Measurements from ENCODE around the gene TRERF1.

The TRERF1 gene

DNA sequence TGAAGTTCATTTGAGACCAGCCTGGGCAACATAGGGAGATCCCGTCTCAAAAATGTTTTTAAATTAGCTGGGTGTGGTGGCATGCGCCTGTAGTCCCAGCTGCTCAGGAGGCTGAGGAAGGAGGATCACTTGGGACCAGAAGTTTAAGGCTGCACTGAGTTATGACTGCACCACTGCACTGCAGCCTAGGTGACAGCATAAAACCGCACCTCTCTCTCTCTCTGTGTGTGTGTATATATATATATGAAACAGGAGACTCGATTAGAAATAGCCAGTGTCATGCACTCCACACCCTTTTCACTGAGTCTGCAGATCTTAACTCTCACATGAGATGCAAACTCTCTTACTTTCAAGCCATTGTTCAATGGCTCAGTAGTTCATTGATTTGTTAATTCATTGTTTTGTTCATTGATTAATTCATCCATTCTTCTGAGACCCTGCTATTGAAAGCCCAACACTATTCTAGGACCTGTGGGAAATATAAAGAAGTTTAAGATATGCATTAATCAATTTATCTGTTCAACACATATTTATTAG lies 181.7 kb downstream of the TRERF1 start:
- no peaks in the 10 kb centered on the region for H3K9me3 Mint-ChIP-seq
- H3K27ac Mint-ChIP-seq, result no peak overlapping the region
- peaks cover 6% of the 10 kb centered on the region for H3K4me1 Mint-ChIP-seq
- TF ChIP-seq, protein P1, sequence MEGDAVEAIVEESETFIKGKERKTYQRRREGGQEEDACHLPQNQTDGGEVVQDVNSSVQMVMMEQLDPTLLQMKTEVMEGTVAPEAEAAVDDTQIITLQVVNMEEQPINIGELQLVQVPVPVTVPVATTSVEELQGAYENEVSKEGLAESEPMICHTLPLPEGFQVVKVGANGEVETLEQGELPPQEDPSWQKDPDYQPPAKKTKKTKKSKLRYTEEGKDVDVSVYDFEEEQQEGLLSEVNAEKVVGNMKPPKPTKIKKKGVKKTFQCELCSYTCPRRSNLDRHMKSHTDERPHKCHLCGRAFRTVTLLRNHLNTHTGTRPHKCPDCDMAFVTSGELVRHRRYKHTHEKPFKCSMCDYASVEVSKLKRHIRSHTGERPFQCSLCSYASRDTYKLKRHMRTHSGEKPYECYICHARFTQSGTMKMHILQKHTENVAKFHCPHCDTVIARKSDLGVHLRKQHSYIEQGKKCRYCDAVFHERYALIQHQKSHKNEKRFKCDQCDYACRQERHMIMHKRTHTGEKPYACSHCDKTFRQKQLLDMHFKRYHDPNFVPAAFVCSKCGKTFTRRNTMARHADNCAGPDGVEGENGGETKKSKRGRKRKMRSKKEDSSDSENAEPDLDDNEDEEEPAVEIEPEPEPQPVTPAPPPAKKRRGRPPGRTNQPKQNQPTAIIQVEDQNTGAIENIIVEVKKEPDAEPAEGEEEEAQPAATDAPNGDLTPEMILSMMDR (IDR thresholded peaks at IDR 0.05; ENCODE audit: unreplicated experiment in 3 of 3), result no peak
- H3K27me3 Mint-ChIP-seq (ENCODE audit: low read depth), result peaks cover 7% of the 10 kb centered on the region
- H3K36me3 Mint-ChIP-seq (ENCODE audit: low read depth), result peaks cover 24% of the 10 kb centered on the region
- no peak overlapping the region for H3K4me3 Mint-ChIP-seq

DNA sequence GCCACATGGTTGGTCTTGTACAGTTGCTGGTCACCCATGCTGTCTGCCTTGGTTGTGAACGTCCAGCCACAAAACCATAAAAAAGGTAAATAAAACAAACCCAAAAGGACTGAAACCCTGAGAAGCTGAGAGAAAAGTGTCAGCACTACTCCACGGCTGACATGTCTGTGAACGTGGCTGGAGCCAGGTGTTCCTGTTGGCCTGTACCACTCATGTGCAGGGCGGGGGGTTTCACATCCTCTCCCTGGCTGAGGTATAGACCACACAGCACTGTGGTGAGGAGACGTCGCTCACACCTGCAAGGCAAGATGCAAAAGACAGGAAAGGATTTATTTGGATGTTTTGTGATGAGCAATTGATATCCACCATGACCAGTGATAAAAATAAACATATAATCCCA lies 182.2 kb downstream of the TRERF1 start:
- Mint-ChIP-seq H3K4me3 (no peak overlapping the region), H3K36me3 (ENCODE audit: low read depth) (peaks cover 24% of the 10 kb centered on the region), H3K27me3 (ENCODE audit: low read depth) (peaks cover 7% of the 10 kb centered on the region), H3K27ac (no peak overlapping the region), H3K4me1 (peaks cover 6% of the 10 kb centered on the region), H3K9me3 (no peaks in the 10 kb centered on the region)
- TF ChIP-seq, protein P1 (IDR thresholded peaks at IDR 0.05; ENCODE audit: unreplicated experiment in 3 of 3), result no peak

DNA sequence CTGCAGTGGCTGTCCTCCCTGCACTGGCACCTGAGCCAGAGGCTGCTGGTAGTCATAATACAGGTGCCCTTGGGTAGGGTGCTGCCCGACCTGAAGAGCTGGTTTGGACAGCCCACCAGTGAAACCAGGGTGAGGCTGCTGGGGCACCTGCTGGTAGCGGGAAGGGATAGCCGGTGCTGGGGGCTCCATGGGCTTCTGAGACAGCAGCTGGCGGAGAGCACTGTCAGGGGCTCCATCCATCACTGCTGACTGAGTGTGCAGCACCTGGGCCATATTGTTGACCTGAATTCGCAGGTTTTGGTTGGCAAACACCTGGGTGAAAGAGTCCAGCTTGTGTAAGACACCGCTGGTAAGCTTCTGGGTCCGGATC lies 182.9 kb downstream of the TRERF1 start:
- no peak overlapping the region for H3K4me3 Mint-ChIP-seq
- H3K27ac Mint-ChIP-seq, result no peak overlapping the region
- TF ChIP-seq, protein P1 (IDR thresholded peaks at IDR 0.05; ENCODE audit: unreplicated experiment in 3 of 3), result no peak
- peaks cover 7% of the 10 kb centered on the region for H3K27me3 Mint-ChIP-seq (ENCODE audit: low read depth)
- peaks cover 6% of the 10 kb centered on the region for H3K4me1 Mint-ChIP-seq
- peaks cover 24% of the 10 kb centered on the region for H3K36me3 Mint-ChIP-seq (ENCODE audit: low read depth)
- H3K9me3 Mint-ChIP-seq, result no peaks in the 10 kb centered on the region

DNA sequence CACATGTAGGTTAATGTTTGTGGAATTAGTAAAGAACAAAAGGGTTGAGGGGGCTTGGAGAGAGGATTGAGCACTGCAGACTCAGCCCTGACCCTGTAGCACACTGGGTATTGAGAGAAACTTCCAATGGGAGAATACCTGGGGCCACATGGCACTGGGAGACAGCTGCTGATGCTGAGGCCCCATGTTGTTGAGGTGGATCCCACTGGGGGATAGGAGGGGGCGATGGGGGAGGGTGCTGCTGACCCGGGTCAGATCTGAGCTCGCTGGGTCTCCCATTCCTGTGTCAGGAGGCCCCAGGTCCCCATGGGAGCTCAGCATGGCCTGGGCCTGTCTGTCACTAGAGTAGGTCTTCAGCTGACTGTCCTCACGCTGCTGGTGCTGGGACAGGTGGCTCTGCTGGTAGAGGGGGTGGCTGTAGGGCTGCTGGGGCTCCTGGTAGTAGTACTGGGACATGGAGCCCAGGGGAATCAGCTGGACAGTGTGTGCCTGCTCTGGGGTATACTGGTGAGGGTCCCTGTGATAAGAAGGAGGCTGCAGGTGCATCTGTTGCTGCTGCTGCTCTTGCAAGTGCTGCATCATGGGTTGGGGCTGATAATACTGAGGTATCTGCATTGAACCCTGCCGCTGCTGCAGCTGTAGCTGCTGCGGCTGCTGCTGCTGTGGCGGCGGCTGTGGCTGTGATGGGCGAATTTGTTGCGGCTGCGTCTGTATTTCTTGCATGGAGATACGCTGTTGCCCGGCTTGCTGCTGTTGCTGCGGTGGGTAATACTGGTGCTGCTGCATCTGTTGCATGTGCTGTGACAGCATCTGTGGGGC lies 183.5 kb downstream of the TRERF1 start:
- Mint-ChIP-seq H3K27me3 (ENCODE audit: low read depth) (peaks cover 7% of the 10 kb centered on the region), H3K9me3 (no peaks in the 10 kb centered on the region), H3K27ac (no peak overlapping the region), H3K36me3 (ENCODE audit: low read depth) (peaks cover 29% of the 10 kb centered on the region), H3K4me1 (peaks cover 12% of the 10 kb centered on the region), H3K4me3 (no peak overlapping the region)
- TF ChIP-seq, protein P1 (IDR thresholded peaks at IDR 0.05; ENCODE audit: unreplicated experiment in 3 of 3), result no peak

DNA sequence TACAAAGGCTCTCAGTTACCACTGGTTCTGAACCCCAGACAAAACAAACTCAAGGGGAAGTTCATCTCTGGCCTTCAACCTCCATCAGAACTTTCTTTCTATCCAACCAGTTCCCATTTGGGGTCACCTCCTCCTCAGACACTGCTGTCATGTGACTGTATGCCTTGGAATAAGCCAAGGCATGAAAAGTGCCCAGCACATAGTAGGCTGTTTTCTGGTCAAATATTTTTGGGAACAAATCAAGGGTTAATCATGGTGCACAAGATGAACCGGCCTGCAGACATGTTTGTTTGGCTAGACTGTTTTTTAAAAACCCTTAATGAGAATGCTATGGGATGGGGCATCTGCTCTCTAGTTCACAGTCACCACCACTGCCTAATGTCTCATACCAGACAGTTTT lies 185.2 kb downstream of the TRERF1 start:
- peaks cover 36% of the 10 kb centered on the region for H3K36me3 Mint-ChIP-seq (ENCODE audit: low read depth)
- no peak overlapping the region for H3K27ac Mint-ChIP-seq
- H3K9me3 Mint-ChIP-seq, result no peaks in the 10 kb centered on the region
- H3K27me3 Mint-ChIP-seq (ENCODE audit: low read depth), result peaks cover 14% of the 10 kb centered on the region
- TF ChIP-seq, protein P1 (IDR thresholded peaks at IDR 0.05; ENCODE audit: unreplicated experiment in 3 of 3), result no peak
- H3K4me3 Mint-ChIP-seq, result no peak overlapping the region
- H3K4me1 Mint-ChIP-seq, result peaks cover 14% of the 10 kb centered on the region

Data from nephron (organoid).